ENCODE measurements around the gene ERRFI1.

GRCh38 chr1:7967651-7968050 is 58.5 kb downstream of the ERRFI1 start:
- no peak for TF ChIP-seq CTCF (IDR thresholded peaks at IDR 0.05)
- no peak for TF ChIP-seq POLR2A (IDR thresholded peaks at IDR 0.05)
- TF ChIP-seq EP300 (IDR thresholded peaks at IDR 0.05): no peak

Data from tibial nerve (tissue), 4 donors.